ENCODE results near the gene KIAA1671. TPM values are rescaled to one million over a fixed set of nuclear protein-coding genes. Genes with fewer than 3 reads are reported as not detected.

Gene KIAA1671
- total RNA-seq, 4 donors from 2014 or later, result 14.2 to 34.2 (median 22.6) TPM

GRCh38 chr22:25051983-25052710 is 99.6 kb downstream of the KIAA1671 start:
- Histone ChIP-seq H3K27ac (replicated peaks in 1 of 4) (no peak overlapping the region), H3K36me3 (peaks cover 0 to 23% (median 16%) of the 10 kb centered on the region in 4 donors), H3K27me3 (no peaks in the 10 kb centered on the region), H3K4me1 (peaks cover 0 to 10% (median 5%) of the 10 kb centered on the region in 4 donors), H3K9me3 (peaks cover 0 to 7% (median 2%) of the 10 kb centered on the region in 4 donors), H3K4me3 (no peak overlapping the region)
- no peak for TF ChIP-seq CTCF (IDR thresholded peaks at IDR 0.05)
- WGBS, result 75% methylated on average over 8 of the region's 9 CpGs
- intact Hi-C loops (cut with DNase I), result no loop called here
- no peak for DNase-seq (ENCODE audit: extremely low spot score)

- DNase-seq (ENCODE audit: extremely low spot score), result no peak
- Histone ChIP-seq H3K36me3 (peaks cover 0 to 23% (median 16%) of the 10 kb centered on the region in 4 donors), H3K27ac (replicated peaks in 1 of 4) (no peak overlapping the region), H3K4me3 (no peak overlapping the region), H3K4me1 (peaks cover 0 to 10% (median 5%) of the 10 kb centered on the region in 4 donors), H3K9me3 (peaks cover 0 to 7% (median 2%) of the 10 kb centered on the region in 4 donors), H3K27me3 (no peaks in the 10 kb centered on the region)
- TF ChIP-seq POLR2A (IDR thresholded peaks at IDR 0.05; ENCODE audit: low read depth), result no peak
- no peak for TF ChIP-seq POLR2AphosphoS5 (IDR thresholded peaks at IDR 0.05)
- TF ChIP-seq CTCF (IDR thresholded peaks at IDR 0.05), result no peak
- no peak for TF ChIP-seq EP300 (IDR thresholded peaks at IDR 0.05)
- 87% methylated on average over 7 of the region's 7 CpGs for WGBS
- intact Hi-C loops (cut with DNase I), result no loop called here
These were observed 100.8 kb downstream of the KIAA1671 start for GRCh38 chr22:25053153-25053805.

- no peak for TF ChIP-seq CTCF (IDR thresholded peaks at IDR 0.05)
- TF ChIP-seq POLR2A (IDR thresholded peaks at IDR 0.05; ENCODE audit: low read depth), result no peak
These were observed 102.5 kb downstream of the KIAA1671 start for GRCh38 chr22:25054943-25055511.

GRCh38 chr22:25057013-25057881 is 104.7 kb downstream of the KIAA1671 start:
- WGBS, result 42% methylated on average over 16 of the region's 23 CpGs
- DNase-seq (ENCODE audit: extremely low spot score), result no peak
- Histone ChIP-seq H3K4me1 (peaks cover 0 to 1% (median 0%) of the 10 kb centered on the region in 4 donors), H3K27ac (replicated peaks in 1 of 4) (no peak overlapping the region), H3K27me3 (no peaks in the 10 kb centered on the region), H3K36me3 (no peaks in the 10 kb centered on the region), H3K9me3 (no peaks in the 10 kb centered on the region), H3K4me3 (no peak overlapping the region)
- TF ChIP-seq POLR2A (IDR thresholded peaks at IDR 0.05; ENCODE audit: low read depth), result no peak
- no peak for TF ChIP-seq EP300 (IDR thresholded peaks at IDR 0.05)
- TF ChIP-seq CTCF (IDR thresholded peaks at IDR 0.05), result peak; percentile 70 to 87 (median 78)
- no peak for TF ChIP-seq POLR2AphosphoS5 (IDR thresholded peaks at IDR 0.05)
- intact Hi-C loops (cut with DNase I), result loop anchor here (5.0 kb wide), 1 partner anchor 120 kb away; no protein-coding TSS in a partner anchor

More at GRCh38 chr22:25054943-25055511, 102.5 kb downstream of the KIAA1671 start:
- H3K9me3 ChIP-seq, result peaks cover 0 to 7% (median 2%) of the 10 kb centered on the region in 4 donors
- WGBS, result 79% methylated on average over 9 of the region's 9 CpGs
- H3K27ac ChIP-seq (replicated peaks in 1 of 4), result no peak overlapping the region
- peaks cover 0 to 14% (median 11%) of the 10 kb centered on the region in 4 donors for H3K36me3 ChIP-seq
- DNase-seq (ENCODE audit: extremely low spot score), result no peak
- intact Hi-C loops (cut with DNase I), result loop anchor here (5.0 kb wide), 1 partner anchor 118 kb away; no protein-coding TSS in a partner anchor
- H3K4me3 ChIP-seq, result no peak overlapping the region
- H3K27me3 ChIP-seq, result no peaks in the 10 kb centered on the region
- H3K4me1 ChIP-seq, result peaks cover 0 to 6% (median 2%) of the 10 kb centered on the region in 4 donors

All from esophagus muscularis mucosa (tissue), 4 donors.